SK-N-SH (cell line): ENCODE data around the gene FAM107A. TPM values are rescaled to one million over a fixed set of nuclear protein-coding genes. Genes with fewer than 3 reads are reported as not detected.

Source experiments
- CTCF ChIA-PET: fragments of 300-600, 350-600 bp; formaldehyde crosslinking; extraction: SDS; loops from one replicate; lab custom pipeline; 2021; lab: Yijun Ruan, JAX
- POLR2A ChIA-PET: fragments of 350-600 bp; sonication (Branson Sonifier 250); formaldehyde crosslinking; extraction: SDS; loops from one replicate; lab custom pipeline; 2020; ENCODE audit warnings: antibody characterized with exemption, inconsistent platforms; lab: Yijun Ruan, JAX
- DNase-seq: peaks from one replicate; pipeline ENCODE4 v3.0.0; 2012
- H2AFZ ChIP-seq: fragments of 200-600 bp; sonication (generic); 2 replicates; pipeline ENCODE4 v1.8.1; 2016; ENCODE audit warnings: antibody characterized with exemption, mild to moderate bottlenecking, low read depth
- H3F3A ChIP-seq: fragments of 200-600 bp; sonication (generic); replicated peaks from 2 replicates; pipeline ENCODE3; 2016; ENCODE audit warnings: antibody characterized with exemption, mild to moderate bottlenecking; ENCODE audit not compliant: insufficient read depth
- H3K27ac ChIP-seq, 2 experiments: fragments of 200-500 bp in 1 of 2; fragments of 200-600 bp in 1 of 2; sonication (Bioruptor generic) in 1 of 2; sonication (generic), shearing (Covaris generic) in 1 of 2; 2 replicates each; pipeline versions ENCODE4 v1.5.1 to v1.6.1; 2014 to 2016; ENCODE audit warnings: low read depth in 2 of 2, inconsistent platforms in 1 of 2, low read length in 1 of 2, mild to moderate bottlenecking in 1 of 2, mixed read lengths in 1 of 2
- H3K27me3 ChIP-seq: fragments of 200-600 bp; sonication (generic), shearing (Covaris generic); 2 replicates; pipeline ENCODE4 v1.6.1; 2016; ENCODE audit warnings: mixed run types; ENCODE audit not compliant: insufficient read depth
- H3K36me3 ChIP-seq, 2 experiments: fragments of 200-500 bp in 1 of 2; fragments of 200-600 bp in 1 of 2; sonication (Bioruptor generic) in 1 of 2; sonication (generic) in 1 of 2; replicated peaks in 1 of 2; 2 replicates each; pipeline versions ENCODE3 to v1.5.1; 2014 to 2016; ENCODE audit warnings: low read length in 1 of 2, mild to moderate bottlenecking in 1 of 2; ENCODE audit not compliant: insufficient read depth in 2 of 2, control insufficient read depth in 1 of 2
- H3K4me1 ChIP-seq, 2 experiments: fragments of 200-500 bp in 1 of 2; fragments of 200-600 bp in 1 of 2; sonication (Bioruptor generic) in 1 of 2; sonication (generic), shearing (Covaris generic) in 1 of 2; 2 replicates each; pipeline versions ENCODE4 v1.5.1 to v1.6.1; 2014 to 2016; ENCODE audit warnings: low read depth in 1 of 2, low read length in 1 of 2, mixed run types in 1 of 2; ENCODE audit not compliant: insufficient read depth in 2 of 2, control insufficient read depth in 1 of 2
- H3K4me2 ChIP-seq: fragments of 200-600 bp; sonication (generic), shearing (Covaris generic); 2 replicates; pipeline ENCODE4 v1.6.1; 2017; ENCODE audit warnings: mixed run types
- H3K4me3 ChIP-seq, 2 experiments: fragments of 200-500 bp in 1 of 2; fragments of 200-600 bp in 1 of 2; sonication (Bioruptor generic) in 1 of 2; sonication (generic), shearing (Covaris generic) in 1 of 2; 2 replicates each; pipeline versions ENCODE4 v1.5.1 to v1.8.1; 2014 to 2016; ENCODE audit warnings: low read depth in 2 of 2, inconsistent platforms in 1 of 2, low read length in 1 of 2, mild to moderate bottlenecking in 1 of 2, mixed read lengths in 1 of 2, moderate library complexity in 1 of 2
- H3K79me2 ChIP-seq: fragments of 200-600 bp; sonication (generic); 2 replicates; pipeline ENCODE4 v1.8.1; 2017; ENCODE audit warnings: mild to moderate bottlenecking; ENCODE audit not compliant: insufficient read depth
- H3K9ac ChIP-seq: fragments of 200-600 bp; sonication (generic); 2 replicates; pipeline ENCODE4 v1.6.1; 2017; ENCODE audit warnings: mixed run types
- H3K9me2 ChIP-seq: fragments of 200-600 bp; sonication (generic); 2 replicates; pipeline ENCODE4 v1.6.1; 2017; ENCODE audit warnings: mixed run types
- H3K9me3 ChIP-seq: fragments of 200-600 bp; sonication (generic); 2 replicates; pipeline ENCODE4 v1.6.1; 2017; ENCODE audit warnings: mixed run types, mild to moderate bottlenecking, moderate library complexity
- H4K20me1 ChIP-seq: fragments of 200-600 bp; sonication (generic); 2 replicates; pipeline ENCODE4 v1.6.1; 2017; ENCODE audit warnings: mild to moderate bottlenecking, mixed run types; ENCODE audit not compliant: insufficient read depth
- CHD2 ChIP-seq: fragments of 150-350 bp; IDR thresholded peaks from 2 replicates; pipeline ENCODE4 v1.6.1; 2018; ENCODE audit warnings: low read length; ENCODE audit not compliant: partially characterized antibody
- CTCF ChIP-seq: fragments of 200-600 bp; sonication (generic); IDR thresholded peaks from 2 replicates; pipeline ENCODE4 v1.6.1; 2017; ENCODE audit warnings: antibody characterized with exemption, mild to moderate bottlenecking, moderate library complexity
- ELF1 ChIP-seq: IDR thresholded peaks from 2 replicates; pipeline ENCODE4 v1.4.0; 2012
- FOSL2 ChIP-seq: IDR thresholded peaks from 2 replicates; pipeline ENCODE4 v1.4.0; 2012; ENCODE audit warnings: low read depth, mild to moderate bottlenecking, moderate library complexity, borderline replicate concordance
- FOXJ3 ChIP-seq: sonication (generic); formaldehyde crosslinking; IDR thresholded peaks from 2 replicates; pipeline ENCODE4 v1.5.1; 2020; ENCODE audit warnings: mild to moderate bottlenecking, missing genetic modification reagents
- GATA2 ChIP-seq: sonication (generic); formaldehyde crosslinking; IDR thresholded peaks from 2 replicates; pipeline ENCODE4 v1.5.0; 2020; ENCODE audit warnings: mild to moderate bottlenecking, missing genetic modification reagents
- MEF2A ChIP-seq: IDR thresholded peaks from 2 replicates; pipeline ENCODE4 v1.4.0; 2012; ENCODE audit warnings: low read depth, borderline replicate concordance
- NRF1 ChIP-seq: IDR thresholded peaks from 2 replicates; pipeline ENCODE4 v1.6.1; 2012; ENCODE audit warnings: low read depth, mild to moderate bottlenecking, low read length
- RAD21 ChIP-seq: IDR thresholded peaks from 2 replicates; pipeline ENCODE4 v1.6.1; 2012; ENCODE audit warnings: mild to moderate bottlenecking, low read length
- REST ChIP-seq: IDR thresholded peaks from 2 replicates; pipeline ENCODE4 v1.6.1; 2012; ENCODE audit warnings: mild to moderate bottlenecking, low read depth, low read length, moderate library complexity
- RFX5 ChIP-seq: IDR thresholded peaks from 2 replicates; pipeline ENCODE4 v1.6.1; 2012; ENCODE audit warnings: mild to moderate bottlenecking, improper control_type of control experiment, low read length
- SIN3A ChIP-seq: IDR thresholded peaks from 2 replicates; pipeline ENCODE4 v1.6.1; 2012; ENCODE audit warnings: low read depth, mild to moderate bottlenecking, low read length, moderate library complexity, borderline replicate concordance
- TCF12 ChIP-seq: IDR thresholded peaks from 2 replicates; pipeline ENCODE4 v1.4.0; 2012
- TEAD4 ChIP-seq: IDR thresholded peaks from 2 replicates; pipeline ENCODE4 v1.4.0; 2012; ENCODE audit warnings: mild to moderate bottlenecking, borderline replicate concordance; ENCODE audit not compliant: insufficient read depth
- USF1 ChIP-seq: IDR thresholded peaks from 2 replicates; pipeline ENCODE4 v1.4.0; 2012; ENCODE audit warnings: low read depth, borderline replicate concordance
- YY1 ChIP-seq: IDR thresholded peaks from 2 replicates; pipeline ENCODE4 v1.4.0; 2012; ENCODE audit warnings: low read depth, mild to moderate bottlenecking
- ZBTB33 ChIP-seq: IDR thresholded peaks from 2 replicates; pipeline ENCODE4 v1.4.0; 2012; ENCODE audit warnings: low read depth, borderline replicate concordance
- WGBS: methylation state at CpG from one replicate; pipeline ENCODE4 v1.1.6; 2017; ENCODE audit warnings: low lambda C conversion rate; 5-methylcytosine and 5-hydroxymethylcytosine counted together
- polyA plus RNA-seq, 3 experiments: library from polyadenylated mRNA; depleted of rRNA; stranded (reverse); fragments of >200 nt; gene quantifications; 2 replicates each; pipeline ENCODE4 v1.2.3, GENCODE V29; 2012

FAM107A gene
- polyA plus RNA-seq, 1 of the 3 experiments (the other 2 are of a cell fraction), result 0.02 TPM

GRCh38 chr3:58556001-58556400, 21.2 kb downstream of the FAM107A start:
- no peaks in the 10 kb centered on the region for H3K9me2 ChIP-seq
- no peaks in the 10 kb centered on the region for H4K20me1 ChIP-seq
- H3K27me3 ChIP-seq, result no peaks in the 10 kb centered on the region
- 87% methylated on average over 5 of the region's 5 CpGs for WGBS
- no peaks in the 10 kb centered on the region for H3K9me3 ChIP-seq
- no peak overlapping the region for H3K4me2 ChIP-seq
- H3F3A ChIP-seq, result no peaks in the 10 kb centered on the region
- DNase-seq, result no peak
- H3K27ac ChIP-seq, result no peak overlapping the region
- CTCF ChIA-PET, result interaction anchor here (0.8 to 7.4 kb wide), 4 partner anchors 12 to 74 kb away, joined by 3 to 67 read pairs (median 8); no protein-coding TSS in a partner anchor
- POLR2A ChIA-PET, result no interaction called here
- no peak overlapping the region for H3K4me3 ChIP-seq
- H3K79me2 ChIP-seq, result no peaks in the 10 kb centered on the region
- H3K9ac ChIP-seq, result no peak overlapping the region
- TF ChIP-seq REST (no peak), RAD21 (no peak), CTCF (no peak), TCF12 (no peak), YY1 (no peak), FOXJ3 (CRISPR knock-in tag) (no peak), RFX5 (no peak), GATA2 (CRISPR knock-in tag) (no peak), USF1 (no peak), FOSL2 (no peak), MEF2A (no peak), SIN3A (no peak), NRF1 (no peak), ELF1 (no peak), ZBTB33 (no peak), TEAD4 (no peak), CHD2 (no peak)
- no peak overlapping the region for H2AFZ ChIP-seq
- H3K36me3 ChIP-seq, result no peaks in the 10 kb centered on the region
- H3K4me1 ChIP-seq, result peaks cover 0 to 6% of the 10 kb centered on the region in 2 experiments; a peak in 1 of 4 replicates
